A673 (cell line): ENCODE data around the gene PFDN4.

ENCODE experiments used
- EZH2 ChIP-seq: fragments of 200-600 bp; sonication (generic); IDR thresholded peaks from 2 replicates; pipeline ENCODE4 v1.6.1; 2017; ENCODE audit warnings: borderline replicate concordance, low read depth, mild to moderate bottlenecking, mixed read lengths, antibody characterized with exemption, low read length; ENCODE audit not compliant: poor library complexity, severe bottlenecking
- TF ChIP-seq, protein P1 (sequence below): fragments of 300-800, 200-600 bp; sonication (generic); conservative IDR thresholded peaks from 2 replicates; pipeline ENCODE4 v1.5.1; 2017; ENCODE audit warnings: low read depth, mild to moderate bottlenecking, antibody characterized with exemption, low read length, moderate library complexity, mixed read lengths

DNA sequence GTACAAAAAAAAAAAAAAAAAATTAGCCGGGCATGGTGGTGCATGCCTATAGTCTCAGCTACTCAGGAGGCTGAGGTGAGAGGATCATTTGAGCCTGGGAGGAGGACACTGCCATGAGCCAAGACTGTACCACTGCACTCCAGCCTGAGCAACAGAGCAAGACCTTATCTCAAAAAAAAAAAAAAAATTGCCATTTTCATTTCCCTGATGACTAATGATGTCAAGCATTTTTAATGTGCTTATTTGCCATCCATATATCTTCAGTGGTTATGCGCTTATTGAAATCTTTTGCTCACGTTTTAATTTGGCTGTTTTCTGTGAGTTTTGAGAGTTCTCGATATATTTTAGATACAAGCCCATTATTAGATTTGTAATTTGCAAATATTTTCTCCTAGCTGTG, 46.7 kb downstream of the PFDN4 start:
- TF ChIP-seq, protein P1, sequence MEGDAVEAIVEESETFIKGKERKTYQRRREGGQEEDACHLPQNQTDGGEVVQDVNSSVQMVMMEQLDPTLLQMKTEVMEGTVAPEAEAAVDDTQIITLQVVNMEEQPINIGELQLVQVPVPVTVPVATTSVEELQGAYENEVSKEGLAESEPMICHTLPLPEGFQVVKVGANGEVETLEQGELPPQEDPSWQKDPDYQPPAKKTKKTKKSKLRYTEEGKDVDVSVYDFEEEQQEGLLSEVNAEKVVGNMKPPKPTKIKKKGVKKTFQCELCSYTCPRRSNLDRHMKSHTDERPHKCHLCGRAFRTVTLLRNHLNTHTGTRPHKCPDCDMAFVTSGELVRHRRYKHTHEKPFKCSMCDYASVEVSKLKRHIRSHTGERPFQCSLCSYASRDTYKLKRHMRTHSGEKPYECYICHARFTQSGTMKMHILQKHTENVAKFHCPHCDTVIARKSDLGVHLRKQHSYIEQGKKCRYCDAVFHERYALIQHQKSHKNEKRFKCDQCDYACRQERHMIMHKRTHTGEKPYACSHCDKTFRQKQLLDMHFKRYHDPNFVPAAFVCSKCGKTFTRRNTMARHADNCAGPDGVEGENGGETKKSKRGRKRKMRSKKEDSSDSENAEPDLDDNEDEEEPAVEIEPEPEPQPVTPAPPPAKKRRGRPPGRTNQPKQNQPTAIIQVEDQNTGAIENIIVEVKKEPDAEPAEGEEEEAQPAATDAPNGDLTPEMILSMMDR = no peak
- no peak for TF ChIP-seq EZH2
